GM12892 (cell line): Measurements from ENCODE around the gene MRM2.

Experiments used
- POLR2A ChIP-seq: IDR thresholded peaks from 2 replicates; pipeline ENCODE4 v1.6.1; 2011; ENCODE audit warnings: low read depth, low read length, control low read depth
- POLR2AphosphoS5 ChIP-seq: IDR thresholded peaks from 2 replicates; pipeline ENCODE4 v1.6.1; 2011; ENCODE audit warnings: low read depth, low read length, control low read depth

DNA sequence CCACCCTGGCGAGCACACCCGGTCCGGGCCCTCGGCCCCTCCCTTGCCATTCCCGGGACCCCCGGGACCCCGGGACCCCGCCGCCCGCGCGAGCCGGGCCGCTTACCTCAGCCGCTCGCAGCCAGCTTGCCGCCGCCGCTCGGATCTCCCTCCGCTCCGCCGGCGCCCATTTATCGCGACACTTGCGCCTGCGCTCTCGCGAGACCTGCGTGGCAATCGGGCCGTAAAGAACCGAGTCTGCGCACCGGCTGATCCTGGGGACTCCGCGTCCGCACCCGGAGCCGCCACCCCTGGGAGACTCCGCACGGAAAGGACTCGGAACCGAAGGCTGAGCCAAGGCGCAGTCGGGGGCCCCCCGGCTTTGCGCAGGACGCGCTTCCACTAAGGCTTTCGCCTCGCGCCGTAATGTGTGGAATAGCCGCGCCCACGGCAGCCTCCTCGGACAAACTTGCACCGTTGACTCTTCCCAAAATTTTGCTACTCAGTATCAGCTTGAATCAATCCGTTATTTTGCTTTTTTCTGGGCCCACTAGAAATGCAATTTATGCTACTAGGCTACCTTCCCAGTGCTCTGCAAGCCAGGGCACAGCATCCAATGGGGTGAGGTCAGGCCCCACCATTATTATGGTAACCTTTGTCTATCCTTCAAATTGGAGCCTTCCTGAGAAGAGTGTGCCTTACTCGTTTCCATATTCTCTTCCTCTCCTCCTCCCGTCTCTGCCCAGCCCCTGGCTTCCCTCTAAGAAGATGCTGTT is 9.1 kb downstream of the MRM2 start, which contains the start of gene MAD1L1:
- peak; percentile 58; the same call in 1 of the 2 replicates for TF ChIP-seq POLR2AphosphoS5
- TF ChIP-seq POLR2A, result peak; percentile 82
